ENCODE data around the gene SDR42E1.
"Not testable (repeated sequence)": the region's sequence is repeated elsewhere in the genome, so short reads cannot be mapped to it uniquely, and the experiment has no call there.

The SDR42E1 gene

GRCh38 chr16:82037251-82037650, 26.0 kb upstream of the SDR42E1 start:
- no peak for DNase-seq (ENCODE audit: low spot score)

- no peak for DNase-seq (ENCODE audit: low spot score)
Measured at GRCh38 chr16:82034981-82035612, 23.8 kb upstream of the SDR42E1 start, which contains the start of gene HSD17B2. Gene HSD17B2, plus strand, starts transcription at chr16:82035253. Its CDS starts 172 bp downstream, at chr16:82035425.

GRCh38 chr16:82033683-82034300, 22.5 kb upstream of the SDR42E1 start:
- no peak for DNase-seq (ENCODE audit: low spot score)

- DNase-seq (ENCODE audit: low spot score) = no peak
Measured at GRCh38 chr16:82033006-82033405, 21.7 kb upstream of the SDR42E1 start.

- DNase-seq (ENCODE audit: low spot score) = no peak
Measured at GRCh38 chr16:82031116-82032084, 20.1 kb upstream of the SDR42E1 start.

- no peak for DNase-seq (ENCODE audit: low spot score)
Measured at GRCh38 chr16:82027629-82028064, 16.4 kb upstream of the SDR42E1 start.

GRCh38 chr16:82024883-82025282, 13.6 kb upstream of the SDR42E1 start:
- no peak for DNase-seq (ENCODE audit: low spot score)

GRCh38 chr16:82024316-82024715, 13.0 kb upstream of the SDR42E1 start:
- DNase-seq (ENCODE audit: low spot score) = no peak

GRCh38 chr16:82023206-82023605, 11.9 kb upstream of the SDR42E1 start:
- no peak for DNase-seq (ENCODE audit: low spot score)

GRCh38 chr16:82020051-82020450, 8.8 kb upstream of the SDR42E1 start:
- no peak for DNase-seq (ENCODE audit: low spot score)

GRCh38 chr16:82019535-82019934, 8.3 kb upstream of the SDR42E1 start:
- DNase-seq (ENCODE audit: low spot score) = no peak

- no peak for DNase-seq (ENCODE audit: low spot score)
Measured at GRCh38 chr16:82017911-82018568, 6.8 kb upstream of the SDR42E1 start.

- DNase-seq (ENCODE audit: low spot score) = no peak
Measured at GRCh38 chr16:82016964-82017363, 5.7 kb upstream of the SDR42E1 start.

- DNase-seq (ENCODE audit: low spot score) = no peak
Measured at GRCh38 chr16:82016263-82016662, 5.0 kb upstream of the SDR42E1 start.

GRCh38 chr16:82013139-82013538, 1.9 kb upstream of the SDR42E1 start:
- no peak for DNase-seq (ENCODE audit: low spot score)

GRCh38 chr16:82010649-82011048, 621 bp downstream of the SDR42E1 start:
- DNase-seq (ENCODE audit: low spot score) = no peak

GRCh38 chr16:82009789-82010188, 1.5 kb downstream of the SDR42E1 start:
- not testable (repeated sequence) for DNase-seq (ENCODE audit: low spot score)

GRCh38 chr16:82008957-82009592, 2.2 kb downstream of the SDR42E1 start:
- no peak for DNase-seq (ENCODE audit: low spot score)

GRCh38 chr16:82007189-82007588, 4.1 kb downstream of the SDR42E1 start:
- DNase-seq (ENCODE audit: low spot score) = no peak

- no peak for DNase-seq (ENCODE audit: low spot score)
Measured at GRCh38 chr16:82006036-82006435, 5.2 kb downstream of the SDR42E1 start.

- no peak for DNase-seq (ENCODE audit: low spot score)
Measured at GRCh38 chr16:82005027-82005830, 6.0 kb downstream of the SDR42E1 start.
